Activated CD4-positive, alpha-beta T cell treated with anti-CD3 and anti-CD28 coated beads for 4 hours (primary cell): ENCODE data around the gene UPF2.
"Not testable (repeated sequence)": the region's sequence is repeated elsewhere in the genome, so short reads cannot be mapped to it uniquely, and the experiment has no call there.

Experiments used
- DNase-seq, 2 donors: peaks; one replicate each; pipeline ENCODE4 v3.0.0-alpha.2; 2020

The UPF2 gene, protein sequence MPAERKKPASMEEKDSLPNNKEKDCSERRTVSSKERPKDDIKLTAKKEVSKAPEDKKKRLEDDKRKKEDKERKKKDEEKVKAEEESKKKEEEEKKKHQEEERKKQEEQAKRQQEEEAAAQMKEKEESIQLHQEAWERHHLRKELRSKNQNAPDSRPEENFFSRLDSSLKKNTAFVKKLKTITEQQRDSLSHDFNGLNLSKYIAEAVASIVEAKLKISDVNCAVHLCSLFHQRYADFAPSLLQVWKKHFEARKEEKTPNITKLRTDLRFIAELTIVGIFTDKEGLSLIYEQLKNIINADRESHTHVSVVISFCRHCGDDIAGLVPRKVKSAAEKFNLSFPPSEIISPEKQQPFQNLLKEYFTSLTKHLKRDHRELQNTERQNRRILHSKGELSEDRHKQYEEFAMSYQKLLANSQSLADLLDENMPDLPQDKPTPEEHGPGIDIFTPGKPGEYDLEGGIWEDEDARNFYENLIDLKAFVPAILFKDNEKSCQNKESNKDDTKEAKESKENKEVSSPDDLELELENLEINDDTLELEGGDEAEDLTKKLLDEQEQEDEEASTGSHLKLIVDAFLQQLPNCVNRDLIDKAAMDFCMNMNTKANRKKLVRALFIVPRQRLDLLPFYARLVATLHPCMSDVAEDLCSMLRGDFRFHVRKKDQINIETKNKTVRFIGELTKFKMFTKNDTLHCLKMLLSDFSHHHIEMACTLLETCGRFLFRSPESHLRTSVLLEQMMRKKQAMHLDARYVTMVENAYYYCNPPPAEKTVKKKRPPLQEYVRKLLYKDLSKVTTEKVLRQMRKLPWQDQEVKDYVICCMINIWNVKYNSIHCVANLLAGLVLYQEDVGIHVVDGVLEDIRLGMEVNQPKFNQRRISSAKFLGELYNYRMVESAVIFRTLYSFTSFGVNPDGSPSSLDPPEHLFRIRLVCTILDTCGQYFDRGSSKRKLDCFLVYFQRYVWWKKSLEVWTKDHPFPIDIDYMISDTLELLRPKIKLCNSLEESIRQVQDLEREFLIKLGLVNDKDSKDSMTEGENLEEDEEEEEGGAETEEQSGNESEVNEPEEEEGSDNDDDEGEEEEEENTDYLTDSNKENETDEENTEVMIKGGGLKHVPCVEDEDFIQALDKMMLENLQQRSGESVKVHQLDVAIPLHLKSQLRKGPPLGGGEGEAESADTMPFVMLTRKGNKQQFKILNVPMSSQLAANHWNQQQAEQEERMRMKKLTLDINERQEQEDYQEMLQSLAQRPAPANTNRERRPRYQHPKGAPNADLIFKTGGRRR

DNA sequence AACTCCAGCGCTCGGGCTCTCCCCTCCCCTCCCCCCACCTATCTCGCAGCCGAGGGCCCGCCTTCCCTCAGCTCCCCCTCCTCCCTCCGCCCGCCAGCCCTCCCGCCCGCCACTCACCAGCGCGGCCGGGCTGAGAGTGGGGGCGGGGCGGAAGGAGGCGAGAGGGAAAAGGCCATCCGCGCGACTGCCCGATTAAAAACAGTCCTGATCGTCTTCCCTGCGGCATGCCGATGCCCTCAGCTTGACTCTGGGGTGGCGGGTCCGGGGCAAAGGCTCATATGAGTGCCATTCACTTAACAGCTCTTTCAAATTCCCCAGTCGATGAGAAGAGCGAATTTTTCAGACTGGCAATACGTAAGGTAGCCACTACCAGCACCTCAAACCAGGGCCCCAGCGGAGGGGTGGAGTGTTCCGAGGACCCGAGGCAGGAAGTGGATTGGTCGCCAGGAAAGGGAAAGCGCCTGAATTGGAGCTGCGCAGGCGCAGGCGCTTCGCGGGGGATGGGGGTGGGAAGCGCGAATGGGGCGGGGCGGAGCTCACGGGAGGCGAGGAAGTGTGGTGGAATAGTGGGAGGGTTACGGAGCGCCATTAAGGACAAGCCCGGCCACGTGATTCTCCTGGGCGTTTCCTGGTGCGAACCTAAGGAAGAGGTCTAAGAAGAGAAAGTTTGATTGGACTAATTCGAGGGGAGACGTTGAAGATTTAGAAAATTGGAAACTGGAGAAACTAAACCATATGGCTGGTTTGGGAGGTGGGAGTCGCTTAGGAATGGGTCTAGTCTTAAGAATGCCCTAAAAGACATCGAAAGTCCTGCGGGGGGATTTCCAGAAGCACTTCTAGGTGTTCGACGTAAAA is at the start of gene UPF2:
Gene UPF2 (minus strand): TSS at position 13 of the 855 bp plus-strand sequence. CDS start 7,386 bp downstream, outside the sequence.
- DNase-seq = peak; percentile 98

DNA sequence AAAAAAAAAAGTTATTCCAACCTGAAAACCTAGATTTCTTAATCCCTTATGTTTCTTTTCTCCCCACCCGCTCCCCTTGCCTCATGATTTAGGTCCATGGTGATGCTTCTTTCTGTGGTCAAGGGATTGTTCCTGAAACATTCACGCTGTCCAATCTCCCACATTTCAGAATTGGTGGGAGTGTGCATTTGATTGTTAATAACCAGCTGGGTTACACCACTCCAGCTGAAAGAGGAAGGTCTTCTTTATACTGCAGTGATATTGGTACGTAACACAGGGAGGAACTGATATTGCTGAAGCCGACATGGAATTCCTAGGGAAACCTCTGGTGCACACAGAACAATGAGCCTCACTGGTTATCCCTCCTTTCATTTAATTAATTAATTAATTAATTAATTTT is 48.8 kb upstream of the UPF2 start:
- DNase-seq = no peak

DNA sequence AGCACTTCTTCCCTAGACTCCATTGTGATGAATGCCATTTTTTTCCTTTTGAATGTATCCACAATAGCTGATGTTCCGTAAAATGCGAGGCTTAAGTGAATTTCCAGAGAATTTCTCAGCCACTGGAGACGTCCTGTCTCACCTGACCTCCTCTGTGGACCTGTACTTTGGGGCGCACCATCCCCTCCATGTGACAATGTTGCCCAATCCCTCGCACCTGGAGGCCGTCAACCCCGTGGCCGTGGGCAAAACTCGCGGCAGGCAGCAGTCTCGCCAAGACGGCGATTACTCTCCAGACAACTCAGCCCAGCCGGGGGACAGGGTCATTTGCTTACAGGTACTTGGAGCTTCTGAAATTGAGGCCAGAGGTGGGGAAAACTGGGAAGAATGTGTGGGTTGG is 46.3 kb upstream of the UPF2 start:
- DNase-seq = no peak

DNA sequence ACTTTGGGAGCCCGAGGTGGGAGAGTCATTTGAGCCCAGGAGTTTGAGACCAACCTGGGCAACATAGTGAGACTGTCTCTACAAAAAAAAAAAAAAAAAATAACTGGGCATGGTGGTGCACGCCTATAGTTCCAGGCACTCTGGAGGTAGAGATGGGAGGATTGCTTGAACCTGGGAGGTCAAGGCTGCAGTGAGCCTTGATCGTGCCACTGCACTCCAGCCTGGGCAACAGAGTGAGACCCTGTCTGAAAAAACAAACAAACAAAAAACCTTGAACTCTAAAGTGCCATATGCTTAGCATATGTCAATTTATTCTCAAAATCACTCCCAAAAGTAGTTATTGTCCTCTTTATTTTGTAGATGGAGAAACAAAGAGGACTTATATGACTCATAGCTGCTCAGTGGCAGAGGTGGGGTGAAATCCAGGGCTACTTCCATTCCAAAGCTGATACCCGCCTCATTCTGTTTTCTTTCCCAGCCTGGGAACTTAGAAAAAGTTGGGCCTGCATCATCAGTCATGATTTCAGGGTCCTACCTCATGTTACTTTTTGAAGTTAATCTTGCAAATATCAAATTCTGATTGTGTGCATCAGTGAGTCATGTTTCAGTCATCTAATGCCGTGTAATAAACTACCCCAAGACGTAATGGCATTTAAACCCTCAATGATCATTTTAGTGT is 39.4 kb upstream of the UPF2 start:
- DNase-seq = no peak

DNA sequence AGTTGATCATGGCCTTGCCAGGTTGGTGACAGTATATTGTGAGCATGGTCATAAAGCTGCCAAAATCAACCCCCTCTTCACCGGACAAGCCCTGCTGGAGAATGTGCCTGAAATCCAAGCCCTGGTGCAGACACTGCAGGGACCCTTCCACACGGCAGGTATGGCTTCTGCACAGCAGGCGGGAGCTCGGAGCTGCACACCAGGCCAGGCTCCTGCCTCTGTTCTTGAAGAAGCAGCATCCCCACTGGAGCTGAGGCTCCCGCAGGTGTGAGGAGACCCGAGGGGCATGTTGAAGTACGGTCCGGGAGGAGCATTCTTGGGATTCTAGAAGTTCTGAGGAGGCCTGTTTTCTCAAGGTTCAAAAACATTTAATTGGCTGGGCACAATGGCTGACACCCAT is 38.9 kb upstream of the UPF2 start:
- DNase-seq = no peak

DNA sequence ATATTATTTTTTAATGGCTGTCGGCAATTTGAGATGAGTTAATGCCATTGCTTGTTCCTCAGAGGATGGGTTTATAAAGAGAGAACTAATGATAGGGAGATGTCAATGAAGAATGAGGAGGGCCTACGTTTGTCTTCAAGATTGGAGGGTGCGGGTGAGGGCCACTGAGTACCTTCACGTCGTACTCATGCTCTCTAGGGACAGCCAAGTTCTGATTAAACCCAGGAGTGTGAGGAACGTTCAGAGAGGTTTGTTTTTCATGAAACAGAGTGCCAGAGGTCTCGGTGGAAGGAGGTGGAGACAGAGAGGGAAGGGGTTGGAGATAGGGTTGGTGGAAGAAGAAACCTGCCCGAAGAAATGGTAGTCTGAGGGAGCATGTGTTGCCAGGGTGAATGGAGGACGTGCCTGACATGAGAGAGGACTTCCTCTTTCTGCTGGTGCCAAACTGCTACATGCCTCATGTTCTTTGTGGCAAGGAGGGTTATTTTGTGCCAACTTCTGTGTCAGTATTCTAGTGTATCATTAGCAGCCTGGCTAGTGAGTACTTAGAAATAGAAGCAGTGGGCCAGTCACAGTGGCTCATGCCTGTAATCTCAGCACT is 35.1 kb upstream of the UPF2 start:
- no peak for DNase-seq

DNA sequence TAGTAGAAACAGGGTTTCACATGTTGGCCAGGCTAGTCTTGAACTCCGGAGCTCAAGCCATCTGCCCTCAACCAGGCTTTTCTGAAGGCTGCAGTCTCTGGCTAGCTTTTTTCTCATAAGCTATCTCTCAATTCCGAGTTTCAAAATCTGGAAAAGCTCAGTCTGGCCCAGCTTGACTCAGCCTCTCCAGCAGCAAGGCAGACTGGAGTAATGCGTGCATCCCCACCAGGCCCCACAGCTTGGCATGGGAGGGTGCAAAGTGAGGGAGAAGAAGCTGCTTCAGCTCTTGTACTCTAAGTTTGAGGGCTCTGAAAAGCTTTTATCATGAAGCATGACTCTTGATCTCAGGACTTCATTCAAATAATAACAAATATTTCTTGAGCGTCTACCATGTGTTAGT is 30.9 kb upstream of the UPF2 start:
- no peak for DNase-seq

DNA sequence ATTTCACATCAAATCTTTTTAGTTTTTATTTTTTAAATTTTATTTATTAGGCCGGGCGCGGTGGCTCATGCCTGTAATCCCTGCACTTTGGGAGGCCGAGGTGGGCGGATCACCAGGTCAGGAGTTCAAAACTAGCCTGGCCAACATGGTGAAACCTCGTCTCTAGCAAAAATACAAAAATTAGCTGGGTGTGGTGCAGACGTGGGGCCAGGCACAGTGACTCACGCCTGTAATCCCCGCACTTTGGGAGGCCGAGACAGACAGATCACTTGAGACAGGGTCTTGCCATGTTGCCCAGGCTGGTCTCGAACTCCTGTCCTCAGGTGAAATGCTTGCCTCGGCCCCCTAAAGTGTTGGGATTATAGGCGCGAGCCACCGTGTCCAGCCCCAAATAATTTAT is 28.8 kb upstream of the UPF2 start:
- not testable (repeated sequence) for DNase-seq

DNA sequence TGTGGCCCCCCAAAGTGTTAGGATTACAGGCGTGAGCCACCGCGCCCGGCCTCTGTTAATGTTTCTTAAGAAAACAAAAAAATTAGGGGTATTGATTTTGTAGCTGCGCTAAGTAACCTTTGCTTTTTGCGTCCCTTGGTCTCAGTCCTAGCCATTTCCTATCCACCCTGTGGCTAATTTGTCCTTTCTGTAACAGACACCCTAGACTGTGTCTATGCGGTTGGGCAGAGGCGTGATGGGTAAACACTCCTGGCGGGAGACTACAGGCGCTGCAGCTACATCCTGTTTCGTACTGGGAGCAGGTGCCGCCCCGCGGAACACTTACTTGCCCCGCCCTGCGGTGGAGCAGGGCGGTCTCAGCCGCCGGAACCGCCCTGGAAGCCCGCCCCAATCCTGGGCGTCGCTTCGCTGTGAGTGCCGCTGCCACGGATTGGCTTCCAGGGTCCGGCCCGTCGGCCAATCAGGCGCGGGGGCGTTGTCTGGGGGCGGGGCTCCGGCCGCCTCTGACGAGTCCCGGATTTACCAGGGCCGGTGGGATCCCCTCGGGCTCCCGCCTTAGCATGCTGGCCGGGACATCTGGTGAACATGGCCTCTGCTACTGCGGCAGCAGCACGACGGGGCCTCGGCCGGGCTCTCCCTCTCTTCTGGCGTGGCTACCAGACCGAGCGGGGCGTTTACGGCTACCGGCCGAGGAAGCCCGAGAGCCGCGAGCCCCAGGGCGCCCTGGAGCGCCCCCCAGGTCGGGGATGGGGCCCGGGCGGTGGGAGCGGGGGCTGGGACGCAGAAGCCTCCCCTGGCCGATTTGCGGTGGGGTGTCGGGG is 26.1 kb upstream of the UPF2 start, which contains the start of gene DHTKD1:
Gene DHTKD1 (plus strand): TSS at position 506 of the 821 bp plus-strand sequence. CDS start 80 bp downstream, at position 586.
- DNase-seq = peak; percentile 96 to 99

DNA sequence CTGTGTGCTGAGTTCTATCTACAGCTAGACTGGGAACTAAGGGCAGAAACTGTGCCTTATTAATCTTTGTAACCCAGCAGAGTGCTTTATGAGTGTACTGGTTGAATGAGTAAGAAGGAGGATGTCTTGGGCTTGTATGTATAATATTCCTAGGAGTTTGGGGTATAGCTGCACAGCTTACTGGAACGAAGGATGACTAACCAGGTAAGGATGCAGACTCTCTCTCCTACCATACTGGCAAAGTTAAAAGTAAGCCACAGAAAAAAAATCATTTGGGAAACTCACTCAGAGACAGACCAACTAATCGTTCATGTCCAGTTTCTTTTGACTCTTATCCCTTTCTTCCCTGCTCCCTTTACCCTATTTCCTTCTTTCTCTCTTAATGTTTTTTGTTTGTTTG is 24.7 kb upstream of the UPF2 start:
- DNase-seq = no peak

DNA sequence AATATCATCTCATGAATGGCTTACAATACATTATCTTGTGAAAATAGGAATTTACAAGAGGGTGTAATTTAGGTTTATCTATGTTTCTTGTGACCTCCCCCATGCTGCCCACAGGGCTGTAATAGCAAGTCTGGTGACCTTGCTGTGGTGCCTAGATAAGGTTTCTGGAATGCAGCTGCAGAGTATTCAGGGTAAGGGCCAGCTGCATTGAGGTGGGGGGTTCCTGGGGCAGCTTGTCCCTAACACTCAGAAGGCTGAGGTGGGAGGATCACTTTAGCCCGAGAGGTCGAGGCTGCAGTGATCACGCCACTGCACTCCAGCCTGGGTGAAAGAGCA is 20.8 kb upstream of the UPF2 start:
- DNase-seq = no peak

DNA sequence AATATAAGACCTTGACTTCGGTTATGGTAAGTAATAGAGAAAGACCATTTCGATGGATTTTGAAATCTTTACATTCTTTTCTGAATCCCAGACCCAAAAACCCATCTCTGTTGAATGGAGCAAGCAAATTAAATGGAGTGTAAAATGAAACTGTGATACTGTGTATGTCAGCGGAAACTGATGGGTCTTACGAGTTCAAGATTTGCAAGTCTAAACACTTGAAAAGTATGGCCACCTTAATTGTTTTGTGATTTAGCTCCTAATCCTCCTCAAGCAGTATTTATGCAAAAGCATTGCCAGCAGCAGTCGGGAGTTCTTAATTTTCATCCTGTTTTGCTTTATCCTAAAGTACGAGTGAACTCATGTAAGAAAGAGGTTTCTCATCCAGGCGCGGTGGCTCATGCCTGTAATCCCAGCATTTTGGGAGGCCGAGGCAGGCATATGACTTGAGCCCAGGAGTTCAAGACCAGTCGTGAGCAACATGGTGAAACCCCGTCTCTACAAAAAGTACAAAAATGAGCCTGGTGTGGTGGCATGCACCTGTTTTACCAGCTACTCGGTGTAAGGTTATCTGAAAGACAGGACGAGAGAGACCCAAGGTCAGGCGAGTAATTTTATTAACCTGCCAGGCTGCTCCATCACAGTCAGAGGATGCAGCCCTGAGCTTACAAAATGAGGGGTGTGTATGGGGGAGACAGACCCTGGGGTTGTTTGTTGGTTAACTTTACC is 20.3 kb upstream of the UPF2 start:
- DNase-seq = no peak

DNA sequence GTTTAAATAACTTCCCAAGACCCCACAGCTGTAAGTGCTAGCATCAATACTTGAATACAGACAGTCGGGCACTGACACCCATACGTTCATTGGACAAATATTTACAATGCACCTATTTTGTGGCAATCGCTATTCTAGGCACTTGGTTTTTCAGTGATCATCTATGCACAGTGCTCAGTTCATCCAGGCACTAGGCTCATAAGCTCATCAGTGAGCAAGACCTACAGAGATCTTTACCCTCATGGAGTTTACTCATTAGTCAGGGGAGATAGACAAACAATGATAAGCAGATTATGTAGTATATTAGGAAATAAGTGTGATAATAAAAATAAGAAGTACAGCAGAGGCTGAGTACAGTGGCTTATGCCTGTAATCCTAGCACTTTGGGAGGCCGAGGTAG is 18.5 kb upstream of the UPF2 start:
- no peak for DNase-seq

DNA sequence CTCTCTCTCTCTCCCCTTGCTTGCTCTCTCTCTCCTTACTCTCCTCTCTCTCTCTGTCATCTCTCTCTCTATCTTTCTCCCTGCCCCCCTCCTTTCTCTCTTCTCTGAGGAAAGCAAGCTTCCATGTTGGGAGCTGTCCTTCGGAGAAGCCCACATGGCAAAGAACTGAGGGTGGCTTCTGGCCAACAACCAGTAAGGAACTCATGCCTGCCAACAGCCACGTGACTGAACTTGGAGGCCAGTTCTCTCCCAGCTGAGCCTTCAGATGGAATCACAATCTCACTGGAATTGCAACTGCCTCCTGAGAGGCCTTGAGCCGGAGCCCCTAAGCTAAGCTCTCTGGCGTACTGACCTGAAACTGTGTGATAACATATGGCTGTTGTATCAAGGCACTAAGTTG is 14.1 kb upstream of the UPF2 start:
- DNase-seq = no peak

DNA sequence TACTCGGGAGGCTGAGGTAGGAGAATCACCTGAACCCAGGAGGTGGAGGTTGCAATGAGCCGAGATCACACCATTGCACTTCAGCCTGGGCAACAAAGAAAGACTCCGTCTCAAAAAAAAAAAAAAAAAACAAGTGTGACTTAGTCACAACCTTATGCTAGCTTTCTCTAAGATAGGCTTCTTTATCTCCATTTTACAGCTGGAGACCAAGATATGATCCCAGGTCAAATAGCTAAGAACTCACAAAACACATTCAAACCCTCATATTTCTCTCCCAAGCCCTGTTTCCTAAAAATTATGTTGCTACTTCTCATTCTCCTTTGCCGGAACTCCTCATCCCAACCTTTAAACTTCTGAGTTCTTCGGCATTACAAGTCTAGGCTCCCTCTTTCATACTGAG is 13.1 kb upstream of the UPF2 start:
- no peak for DNase-seq

DNA sequence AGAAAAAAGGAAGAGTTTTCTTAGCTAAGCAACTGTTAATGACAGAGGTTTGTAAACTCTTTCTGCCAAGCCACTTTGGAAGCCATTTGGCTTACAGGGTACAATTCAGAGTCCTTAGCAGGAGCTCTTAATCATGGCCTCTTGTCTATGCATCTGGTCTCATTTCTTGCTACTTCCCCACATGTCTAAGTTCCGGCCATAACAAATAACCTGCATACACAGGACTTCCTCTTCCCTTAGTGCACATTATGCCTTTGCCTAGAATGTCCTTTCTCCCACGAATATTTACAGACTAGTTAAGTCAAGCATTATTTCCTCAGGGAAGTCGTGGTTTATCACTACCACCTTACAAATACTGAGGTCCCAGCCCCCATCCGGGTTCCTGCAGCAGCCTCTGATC is 8.6 kb upstream of the UPF2 start:
- DNase-seq = no peak

DNA sequence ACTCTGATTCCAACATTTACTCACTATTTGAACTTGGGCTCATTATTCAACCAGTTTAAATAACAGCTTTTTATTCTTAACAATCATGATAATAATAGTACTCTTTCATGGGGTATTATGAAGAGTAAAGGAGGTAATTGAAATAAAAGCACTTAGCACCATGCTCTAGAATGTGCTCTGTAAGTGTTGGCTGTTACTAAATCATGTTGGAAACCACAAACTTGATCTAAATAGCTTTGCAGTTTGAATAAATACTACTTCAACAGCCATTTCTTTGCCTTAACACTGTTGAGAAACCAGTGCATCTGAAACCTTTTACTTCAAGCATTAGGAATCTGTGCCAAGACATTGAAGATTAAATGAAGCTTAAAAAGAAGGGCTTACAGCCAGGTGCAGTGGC is 7.9 kb upstream of the UPF2 start:
- no peak for DNase-seq

DNA sequence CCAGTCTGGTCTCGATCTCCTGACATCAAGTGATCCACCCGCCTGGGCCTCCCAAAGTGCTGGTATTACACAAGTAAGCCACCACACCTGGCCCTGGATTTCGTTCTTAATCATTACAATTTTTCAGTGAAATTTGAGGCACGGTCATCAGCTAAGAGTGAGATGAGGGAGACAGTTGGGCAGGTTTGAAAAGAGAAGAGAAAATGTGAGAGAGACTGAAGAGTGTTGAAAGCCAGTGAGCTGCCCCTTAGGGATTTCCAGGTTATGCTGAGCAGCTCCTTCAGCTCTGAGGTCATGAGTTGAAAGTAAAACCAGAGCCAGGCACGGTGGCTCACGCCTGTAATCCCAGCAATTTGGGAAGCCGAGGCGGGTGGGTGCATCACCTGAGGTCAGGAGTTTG is 5.9 kb upstream of the UPF2 start:
- DNase-seq = no peak

DNA sequence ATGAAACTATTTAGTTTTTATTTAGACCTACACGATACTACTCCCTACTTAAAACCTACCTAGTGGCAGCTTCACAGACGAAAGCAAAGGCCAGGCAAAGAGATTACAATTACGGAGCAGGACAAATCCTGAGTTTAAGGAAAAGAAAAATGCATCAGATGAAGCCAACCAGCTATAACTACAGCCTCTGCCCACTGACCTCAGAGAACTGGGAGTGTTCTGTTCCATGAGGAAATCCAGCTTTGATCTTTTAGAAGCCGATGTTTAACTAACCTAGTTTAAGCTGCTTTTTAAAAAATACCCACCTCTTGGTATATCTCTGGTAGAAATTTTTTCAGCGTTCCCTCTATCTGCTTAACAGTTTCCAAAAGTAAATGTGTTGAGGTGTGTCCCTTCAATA is 3.0 kb upstream of the UPF2 start:
- no peak for DNase-seq

DNA sequence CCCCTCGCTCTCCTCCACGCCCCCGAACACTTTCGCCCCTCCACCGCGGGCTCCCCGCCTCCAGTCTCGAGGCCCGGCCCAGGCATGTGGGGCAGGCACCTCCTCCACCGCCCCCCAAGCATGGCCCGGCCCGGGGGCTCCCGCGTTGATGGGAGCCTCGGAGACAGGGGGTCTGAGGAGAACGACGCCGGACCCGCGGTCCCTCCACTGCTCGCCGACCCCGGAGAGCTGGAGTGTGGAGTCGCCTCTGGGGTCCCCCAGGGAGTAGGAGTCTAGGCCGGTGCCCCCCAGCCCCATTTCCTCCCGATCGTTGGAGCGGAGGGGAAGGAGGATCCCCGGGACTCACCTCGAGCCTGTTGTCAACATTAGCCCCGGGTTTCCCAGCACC is 206 bp downstream of the UPF2 start:
- peak; percentile 58 to 63 for DNase-seq
